ENCODE measurements around the gene ABLIM2.

Gene ABLIM2

GRCh38 chr4:8077181-8078108, 81.2 kb downstream of the ABLIM2 start:
- TF ChIP-seq, protein P1, sequence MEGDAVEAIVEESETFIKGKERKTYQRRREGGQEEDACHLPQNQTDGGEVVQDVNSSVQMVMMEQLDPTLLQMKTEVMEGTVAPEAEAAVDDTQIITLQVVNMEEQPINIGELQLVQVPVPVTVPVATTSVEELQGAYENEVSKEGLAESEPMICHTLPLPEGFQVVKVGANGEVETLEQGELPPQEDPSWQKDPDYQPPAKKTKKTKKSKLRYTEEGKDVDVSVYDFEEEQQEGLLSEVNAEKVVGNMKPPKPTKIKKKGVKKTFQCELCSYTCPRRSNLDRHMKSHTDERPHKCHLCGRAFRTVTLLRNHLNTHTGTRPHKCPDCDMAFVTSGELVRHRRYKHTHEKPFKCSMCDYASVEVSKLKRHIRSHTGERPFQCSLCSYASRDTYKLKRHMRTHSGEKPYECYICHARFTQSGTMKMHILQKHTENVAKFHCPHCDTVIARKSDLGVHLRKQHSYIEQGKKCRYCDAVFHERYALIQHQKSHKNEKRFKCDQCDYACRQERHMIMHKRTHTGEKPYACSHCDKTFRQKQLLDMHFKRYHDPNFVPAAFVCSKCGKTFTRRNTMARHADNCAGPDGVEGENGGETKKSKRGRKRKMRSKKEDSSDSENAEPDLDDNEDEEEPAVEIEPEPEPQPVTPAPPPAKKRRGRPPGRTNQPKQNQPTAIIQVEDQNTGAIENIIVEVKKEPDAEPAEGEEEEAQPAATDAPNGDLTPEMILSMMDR (IDR thresholded peaks at IDR 0.05): no peak

GRCh38 chr4:8076023-8076422, 82.6 kb downstream of the ABLIM2 start:
- TF ChIP-seq, protein P1 (IDR thresholded peaks at IDR 0.05): no peak

- TF ChIP-seq, protein P1 (IDR thresholded peaks at IDR 0.05): no peak
Measured at GRCh38 chr4:8073206-8073863, 85.3 kb downstream of the ABLIM2 start.

GRCh38 chr4:8072235-8072968, 86.2 kb downstream of the ABLIM2 start:
- TF ChIP-seq, protein P1 (IDR thresholded peaks at IDR 0.05): no peak

- TF ChIP-seq, protein P1 (IDR thresholded peaks at IDR 0.05): no peak
Measured at GRCh38 chr4:8071766-8072165, 86.8 kb downstream of the ABLIM2 start.

DNA sequence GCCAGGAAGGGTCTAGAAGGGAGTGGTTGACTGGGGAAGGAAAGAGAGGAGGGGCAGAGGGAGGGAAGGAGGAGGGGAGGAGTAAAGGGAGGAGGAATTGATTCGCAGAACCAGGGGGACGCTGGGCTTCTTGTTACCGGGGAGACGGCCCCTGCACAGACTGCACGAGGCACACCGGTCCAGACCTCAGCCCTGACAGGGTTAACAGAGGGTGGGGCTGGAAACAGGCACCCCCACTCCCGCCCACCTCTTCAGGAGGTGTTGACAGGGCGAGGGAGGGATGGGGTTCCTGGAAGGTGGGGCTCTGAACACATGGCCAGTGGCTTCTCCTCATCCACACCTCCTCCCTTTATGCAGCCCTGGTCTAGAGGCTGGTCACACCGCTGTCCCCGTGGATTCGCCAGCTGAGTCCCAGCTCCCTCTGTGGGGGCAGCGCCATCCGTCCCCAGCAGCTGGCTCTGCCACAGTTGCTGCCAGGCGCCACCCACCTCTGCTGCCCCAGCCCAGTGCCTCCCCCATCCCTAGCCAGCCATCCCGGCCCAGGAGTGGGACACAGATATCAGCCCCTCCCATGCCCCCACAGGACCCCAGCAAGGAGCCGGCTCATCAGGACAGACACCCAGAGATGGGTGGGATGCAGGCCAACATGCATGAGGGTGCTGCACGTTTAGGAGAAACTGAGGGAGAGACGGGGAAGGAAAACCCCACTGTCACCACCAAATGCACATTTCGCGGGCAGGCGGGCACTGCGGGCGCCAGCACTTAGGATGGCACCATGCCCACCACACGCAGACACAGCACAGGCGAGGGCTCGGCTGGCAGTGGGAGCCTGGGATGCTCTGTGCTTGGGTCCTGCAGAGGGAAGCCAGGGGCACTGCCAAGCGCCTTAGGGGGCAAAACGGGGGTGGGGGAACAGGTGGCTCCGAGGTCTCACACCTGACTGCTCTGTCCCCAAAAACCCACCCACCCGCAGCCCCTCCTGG, 87.6 kb downstream of the ABLIM2 start:
- TF ChIP-seq, protein P1 (IDR thresholded peaks at IDR 0.05): no peak
